ENCODE measurements around the gene SRSF1. TPM values are rescaled to one million over a fixed set of nuclear protein-coding genes. Genes with fewer than 3 reads are reported as not detected.

Gene SRSF1
- total RNA-seq, 1 donor from 2014 or later = 532 TPM

- DNase-seq (ENCODE audit: low read depth, low spot score) = no peak
Observed at GRCh38 chr17:58019039-58019438, 12.0 kb upstream of the SRSF1 start.

DNA sequence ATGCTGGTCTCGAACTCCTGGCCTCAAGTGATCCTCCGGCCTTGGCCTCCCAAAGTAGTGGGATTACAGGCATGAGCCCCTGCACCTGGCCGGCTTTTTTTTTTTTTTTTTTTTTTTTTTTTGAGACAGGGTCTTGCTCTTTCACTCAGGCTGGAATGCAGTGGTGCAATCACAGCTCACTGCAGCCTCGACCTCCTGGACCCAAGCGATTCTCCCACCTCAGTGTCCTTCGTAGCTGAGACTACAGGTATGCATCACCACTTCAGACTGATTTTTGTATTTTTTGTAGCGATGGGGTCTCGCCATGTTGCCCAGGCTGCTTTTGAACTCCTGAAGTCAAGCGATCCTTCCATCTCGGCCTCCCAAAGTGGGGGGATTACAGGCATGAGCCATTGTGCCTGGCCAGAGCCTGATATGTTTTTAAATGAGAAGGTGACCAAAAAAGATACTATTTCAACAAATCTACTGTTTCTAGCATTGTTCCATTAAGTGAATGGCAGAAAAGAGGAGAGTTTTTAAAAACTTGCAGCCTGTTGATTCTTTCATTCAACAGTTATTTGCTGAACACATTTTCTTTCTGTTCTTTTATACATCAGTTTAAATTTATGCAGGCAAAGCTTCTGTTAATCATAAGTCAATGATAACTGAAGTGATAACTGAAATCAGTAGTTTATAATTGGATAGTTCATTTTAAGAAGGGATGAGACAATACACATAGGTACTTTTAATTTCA lies 3.2 kb upstream of the SRSF1 start:
- no peak for DNase-seq (ENCODE audit: low read depth, low spot score)

- DNase-seq (ENCODE audit: low read depth, low spot score) = no peak
Observed at GRCh38 chr17:58007781-58008706, 998 bp upstream of the SRSF1 start.

- no peak for DNase-seq (ENCODE audit: low read depth, low spot score)
Observed at GRCh38 chr17:58006560-58006923, 504 bp downstream of the SRSF1 start.

- no peak for DNase-seq (ENCODE audit: low read depth, low spot score)
Observed at GRCh38 chr17:58005728-58006559, 1.1 kb downstream of the SRSF1 start.

GRCh38 chr17:58005031-58005727 lies 1.9 kb downstream of the SRSF1 start:
- no peak for DNase-seq (ENCODE audit: low read depth, low spot score)

GRCh38 chr17:58004060-58004459 lies 3.0 kb downstream of the SRSF1 start:
- DNase-seq (ENCODE audit: low read depth, low spot score) = no peak

- DNase-seq (ENCODE audit: low read depth, low spot score) = no peak
Observed at GRCh38 chr17:58002973-58003372, 4.1 kb downstream of the SRSF1 start.

GRCh38 chr17:58002154-58002948 lies 4.7 kb downstream of the SRSF1 start:
- no peak for DNase-seq (ENCODE audit: low read depth, low spot score)

DNA sequence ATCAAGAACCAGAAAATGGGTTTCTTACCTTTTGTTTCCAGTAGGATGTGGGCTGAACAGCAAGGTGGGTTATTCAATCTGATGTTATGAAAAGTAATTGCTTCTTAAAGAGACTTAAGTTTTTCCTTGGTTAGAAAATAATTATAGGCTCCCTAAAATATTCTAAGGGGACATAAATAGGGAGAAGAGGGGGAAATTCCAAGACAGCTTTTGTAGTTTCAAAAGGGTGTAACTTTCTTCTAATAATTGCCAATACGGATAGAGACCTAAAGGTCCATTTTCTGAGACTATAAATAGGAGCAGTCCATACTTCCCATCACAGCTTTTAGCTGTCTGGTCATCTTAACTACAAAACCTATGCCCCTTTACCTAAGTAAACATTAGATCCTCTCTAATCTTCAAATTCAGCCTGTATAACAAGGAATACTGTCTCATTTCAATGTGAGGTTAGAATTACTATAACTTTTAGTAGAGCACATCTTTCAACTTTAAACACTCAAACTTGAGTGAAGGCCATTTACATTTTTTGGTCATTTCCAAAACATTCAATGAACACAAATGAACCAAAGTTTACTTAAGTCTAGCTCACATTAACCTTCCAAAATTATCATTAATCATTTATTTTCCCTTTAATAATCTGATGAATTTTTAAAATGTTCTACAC lies 5.5 kb downstream of the SRSF1 start:
- no peak for DNase-seq (ENCODE audit: low read depth, low spot score)

- no peak for DNase-seq (ENCODE audit: low read depth, low spot score)
Observed at GRCh38 chr17:57999496-58000017, 7.5 kb downstream of the SRSF1 start.

- no peak for DNase-seq (ENCODE audit: low read depth, low spot score)
Observed at GRCh38 chr17:57999010-57999495, 8.0 kb downstream of the SRSF1 start.

DNA sequence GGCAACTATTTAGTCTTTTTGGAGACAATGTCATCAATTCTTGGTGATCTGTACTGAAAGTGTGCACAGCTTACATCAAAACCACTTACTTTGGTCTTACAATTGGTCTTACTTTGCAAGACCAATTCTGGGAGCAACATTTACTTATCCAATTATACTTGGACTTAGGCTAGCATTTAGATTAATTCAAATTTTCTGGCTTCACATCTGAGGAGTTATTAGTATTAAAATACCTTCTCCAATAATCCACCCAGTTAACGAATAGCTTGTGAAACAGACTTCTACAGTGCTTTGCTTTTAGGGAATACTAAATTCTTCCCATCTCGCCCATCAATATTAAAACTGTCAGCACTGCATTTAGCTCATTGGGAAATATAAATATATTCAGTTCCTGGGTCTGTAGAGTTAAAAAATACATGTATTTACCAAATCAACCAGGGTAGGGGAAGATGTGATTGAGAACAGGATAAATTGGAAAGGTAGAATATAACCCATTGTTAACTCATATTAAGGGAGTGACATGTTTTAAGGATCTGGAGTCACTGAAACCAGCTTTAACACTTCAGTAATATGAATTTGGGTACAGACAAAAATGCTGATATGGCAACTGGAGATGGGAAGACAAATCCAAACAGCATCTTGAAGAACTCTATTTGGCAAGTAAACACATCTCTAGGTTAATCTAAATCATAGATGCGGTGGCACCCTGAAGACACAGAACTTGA lies 9.8 kb downstream of the SRSF1 start:
- no peak for DNase-seq (ENCODE audit: low read depth, low spot score)

GRCh38 chr17:57995076-57995956 lies 11.7 kb downstream of the SRSF1 start:
- DNase-seq (ENCODE audit: low read depth, low spot score) = no peak

GRCh38 chr17:57994436-57994835 lies 12.6 kb downstream of the SRSF1 start:
- no peak for DNase-seq (ENCODE audit: low read depth, low spot score)

DNA sequence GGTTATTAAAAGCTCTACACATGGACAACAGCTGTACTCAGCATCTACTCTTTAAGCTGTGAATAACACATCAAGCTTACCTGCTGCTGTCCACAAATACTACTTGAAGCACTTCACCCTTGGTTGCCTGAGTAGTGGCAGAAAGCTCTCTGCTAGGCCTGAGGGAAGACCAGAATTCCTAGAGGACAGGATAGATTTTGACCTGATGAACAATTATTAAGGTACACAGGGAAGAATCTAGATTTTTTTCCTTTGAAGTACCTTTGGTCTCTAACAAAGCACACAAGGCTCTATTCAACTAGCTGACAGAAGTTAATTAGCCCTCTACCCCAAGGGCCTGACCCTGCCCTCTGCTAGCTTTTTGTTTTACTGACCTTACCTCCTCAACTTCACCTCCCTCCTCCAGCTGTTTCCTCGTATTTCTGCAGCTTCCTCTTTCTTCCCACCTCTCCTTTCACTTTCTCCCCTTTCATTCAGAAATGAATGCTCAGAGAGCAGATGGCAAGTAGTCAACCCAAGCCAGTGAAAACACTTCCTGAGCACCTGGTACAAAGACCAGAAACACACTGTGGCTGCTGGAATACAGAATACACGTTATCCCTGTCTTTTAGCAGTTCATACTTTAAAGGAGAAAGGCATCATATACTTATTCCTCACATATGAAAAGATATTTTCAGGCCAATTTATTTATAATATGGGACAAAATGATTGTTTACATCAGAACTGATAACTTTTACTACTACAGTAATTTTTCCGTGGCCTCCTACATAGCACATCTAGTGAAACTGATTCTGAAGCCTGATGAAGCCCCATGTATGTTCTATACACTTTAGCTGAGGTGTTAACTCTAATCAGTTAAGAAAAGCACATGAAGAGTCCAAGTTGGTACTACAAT lies 13.3 kb downstream of the SRSF1 start:
- no peak for DNase-seq (ENCODE audit: low read depth, low spot score)

DNA sequence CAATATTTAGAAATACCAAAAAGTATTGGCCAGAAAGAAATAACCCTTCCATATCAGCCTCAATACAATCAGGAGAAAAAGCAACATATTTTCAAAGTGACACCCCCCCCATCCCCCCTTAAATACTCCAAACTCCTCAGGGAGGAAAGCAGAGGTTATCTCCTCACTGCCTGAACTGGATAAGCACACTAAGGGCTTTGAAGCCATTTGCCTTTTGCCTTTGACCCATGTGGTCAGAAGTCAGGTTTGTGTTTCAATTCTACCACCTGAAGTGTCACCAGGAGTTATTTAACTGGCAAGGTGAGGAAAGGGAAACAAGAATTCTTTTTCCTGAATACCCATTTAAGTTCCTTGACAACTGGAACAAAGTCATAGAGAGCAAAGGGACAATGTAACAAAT lies 15.5 kb downstream of the SRSF1 start:
- DNase-seq (ENCODE audit: low read depth, low spot score) = no peak

All from pulmonary artery endothelial cell (primary cell).